HCT116 (cell line): ENCODE measurements around the gene TAGLN2.

Experiments
- CEBPB ChIP-seq: IDR thresholded peaks from 2 replicates; pipeline ENCODE4 v1.6.1; 2012; ENCODE audit warnings: low read depth
- CTCF ChIP-seq, 3 experiments: fragments of 200-600 bp in 1 of 3; sonication (generic) in 1 of 3; IDR thresholded peaks in 2 of 3; conservative IDR thresholded peaks in 1 of 3; 2 replicates each; pipeline ENCODE4 v1.5.1; 2012 to 2017; ENCODE audit warnings: low read depth in 2 of 3, low read length in 2 of 3, antibody characterized with exemption in 1 of 3, borderline replicate concordance in 1 of 3, control low read depth in 1 of 3, mild to moderate bottlenecking in 1 of 3, mixed read lengths in 1 of 3, mixed run types in 1 of 3, moderate library complexity in 1 of 3; ENCODE audit not compliant: insufficient read depth in 1 of 3
- EGR1 ChIP-seq: IDR thresholded peaks from 2 replicates; pipeline ENCODE4 v1.6.1; 2012; ENCODE audit warnings: low read depth
- ELF1 ChIP-seq: IDR thresholded peaks from 2 replicates; pipeline ENCODE4 v1.6.1; 2012; ENCODE audit warnings: low read depth, borderline replicate concordance
- EZH2phosphoT487 ChIP-seq: fragments of 200-600 bp; IDR thresholded peaks from 2 replicates; pipeline ENCODE4 v1.6.1; 2018; ENCODE audit warnings: antibody characterized with exemption, borderline replicate concordance
- FOSL1 ChIP-seq: IDR thresholded peaks from 2 replicates; pipeline ENCODE4 v1.6.1; 2012; ENCODE audit warnings: low read depth
- POLR2A ChIP-seq: IDR thresholded peaks from 2 replicates; pipeline ENCODE4 v1.7.0; 2011; ENCODE audit warnings: borderline replicate concordance; ENCODE audit not compliant: insufficient read depth, insufficient read length; ENCODE audit errors: extremely low read depth
- POLR2AphosphoS5 ChIP-seq: IDR thresholded peaks from 2 replicates; pipeline ENCODE4 v1.6.1; 2011; ENCODE audit warnings: mild to moderate bottlenecking, low read depth, low read length, moderate library complexity
- RAD21 ChIP-seq: IDR thresholded peaks from 2 replicates; pipeline ENCODE4 v1.6.1; 2012; ENCODE audit warnings: low read depth, mild to moderate bottlenecking
- SP1 ChIP-seq: IDR thresholded peaks from 2 replicates; pipeline ENCODE4 v1.6.1; 2012; ENCODE audit warnings: low read depth
- TF ChIP-seq, protein P1 (sequence below): IDR thresholded peaks from 2 replicates; pipeline ENCODE4 v1.6.1; 2012
- TF ChIP-seq, protein P2 (sequence below): IDR thresholded peaks from 2 replicates; pipeline ENCODE4 v1.6.1; 2012

DNA sequence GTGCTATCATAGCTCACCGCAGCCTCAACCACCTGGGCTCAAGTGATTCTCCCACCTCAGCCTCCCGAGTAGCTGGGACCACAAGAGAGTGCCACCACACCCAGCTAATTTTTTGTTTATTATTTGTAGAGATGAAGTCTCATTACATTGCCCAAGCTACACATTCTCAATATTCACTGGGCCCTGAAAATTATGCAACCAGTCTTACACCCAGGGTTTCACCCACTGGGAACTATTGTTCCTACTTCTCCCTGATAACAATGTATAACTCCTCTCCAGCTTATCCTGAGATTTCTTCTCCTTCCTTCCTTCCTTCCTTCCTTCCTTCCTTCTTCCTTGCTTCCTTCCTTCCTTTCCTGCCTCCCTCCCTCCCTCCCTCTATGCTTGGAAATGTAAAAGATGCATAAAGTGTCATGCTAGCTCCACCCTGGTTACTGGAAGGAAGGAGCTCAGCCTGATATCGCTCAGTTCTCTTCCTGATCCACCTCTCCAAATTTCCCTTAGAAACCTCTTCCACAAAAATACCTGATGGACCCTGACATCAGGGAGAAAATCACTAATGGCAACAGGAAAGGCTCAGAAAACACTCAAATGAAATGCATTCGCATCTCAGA is 51.7 kb downstream of the TAGLN2 start:
- TF ChIP-seq SP1 (no peak), POLR2AphosphoS5 (no peak), CEBPB (no peak), POLR2A (no peak), CTCF (IDR thresholded peaks at IDR 0.05 in 2 of 3, conservative IDR thresholded peaks at IDR 0.05 in 1 of 3; ENCODE audit: borderline replicate concordance in 1 of 3, insufficient read depth in 1 of 3, low read depth in 2 of 3, low read length in 2 of 3) (no peak), EZH2phosphoT487 (no peak), RAD21 (no peak), EGR1 (no peak), FOSL1 (no peak), ELF1 (no peak)
- TF ChIP-seq, protein P1, sequence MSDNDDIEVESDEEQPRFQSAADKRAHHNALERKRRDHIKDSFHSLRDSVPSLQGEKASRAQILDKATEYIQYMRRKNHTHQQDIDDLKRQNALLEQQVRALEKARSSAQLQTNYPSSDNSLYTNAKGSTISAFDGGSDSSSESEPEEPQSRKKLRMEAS = no peak
- TF ChIP-seq, protein P2, sequence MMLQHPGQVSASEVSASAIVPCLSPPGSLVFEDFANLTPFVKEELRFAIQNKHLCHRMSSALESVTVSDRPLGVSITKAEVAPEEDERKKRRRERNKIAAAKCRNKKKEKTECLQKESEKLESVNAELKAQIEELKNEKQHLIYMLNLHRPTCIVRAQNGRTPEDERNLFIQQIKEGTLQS = no peak
